DOHH2 (cell line): Measurements from ENCODE around the gene UBE4A.

Experiments used
- EZH2phosphoT487 ChIP-seq: fragments of 200-600 bp; sonication (generic); IDR thresholded peaks from 2 replicates; pipeline ENCODE4 v1.6.1; 2017; ENCODE audit warnings: borderline replicate concordance, mild to moderate bottlenecking, antibody characterized with exemption, low read length, moderate library complexity, mixed read lengths
- TF ChIP-seq, protein P1 (sequence below): fragments of 200-600 bp; sonication (generic); IDR thresholded peaks from one replicate; pipeline ENCODE4 v1.5.1; 2014; ENCODE audit warnings: antibody characterized with exemption, mild to moderate bottlenecking, low read depth, low read length; ENCODE audit not compliant: poor library complexity, severe bottlenecking

DNA sequence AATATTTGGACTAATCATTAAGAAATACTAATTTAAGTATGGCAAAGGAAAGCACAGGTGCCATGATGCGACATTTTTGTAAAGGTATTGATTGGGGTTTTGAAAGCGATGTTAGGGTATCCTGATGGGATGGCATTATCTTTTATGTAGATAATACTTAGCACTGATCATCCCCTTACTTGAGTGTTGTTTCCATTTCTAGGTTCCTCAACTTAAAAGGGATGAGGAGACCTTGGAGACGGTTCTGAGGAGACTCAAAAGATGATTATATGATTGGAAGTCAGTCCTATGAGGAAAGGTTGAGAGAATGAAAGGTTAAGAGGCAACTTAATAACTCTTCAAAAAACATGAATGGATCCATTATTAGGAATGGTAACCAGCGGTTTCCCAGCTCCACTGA, 88.0 kb downstream of the UBE4A start:
- TF ChIP-seq, protein P1, sequence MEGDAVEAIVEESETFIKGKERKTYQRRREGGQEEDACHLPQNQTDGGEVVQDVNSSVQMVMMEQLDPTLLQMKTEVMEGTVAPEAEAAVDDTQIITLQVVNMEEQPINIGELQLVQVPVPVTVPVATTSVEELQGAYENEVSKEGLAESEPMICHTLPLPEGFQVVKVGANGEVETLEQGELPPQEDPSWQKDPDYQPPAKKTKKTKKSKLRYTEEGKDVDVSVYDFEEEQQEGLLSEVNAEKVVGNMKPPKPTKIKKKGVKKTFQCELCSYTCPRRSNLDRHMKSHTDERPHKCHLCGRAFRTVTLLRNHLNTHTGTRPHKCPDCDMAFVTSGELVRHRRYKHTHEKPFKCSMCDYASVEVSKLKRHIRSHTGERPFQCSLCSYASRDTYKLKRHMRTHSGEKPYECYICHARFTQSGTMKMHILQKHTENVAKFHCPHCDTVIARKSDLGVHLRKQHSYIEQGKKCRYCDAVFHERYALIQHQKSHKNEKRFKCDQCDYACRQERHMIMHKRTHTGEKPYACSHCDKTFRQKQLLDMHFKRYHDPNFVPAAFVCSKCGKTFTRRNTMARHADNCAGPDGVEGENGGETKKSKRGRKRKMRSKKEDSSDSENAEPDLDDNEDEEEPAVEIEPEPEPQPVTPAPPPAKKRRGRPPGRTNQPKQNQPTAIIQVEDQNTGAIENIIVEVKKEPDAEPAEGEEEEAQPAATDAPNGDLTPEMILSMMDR, result no peak
- no peak for TF ChIP-seq EZH2phosphoT487
